LNCaP clone FGC (cell line): ENCODE measurements around the gene CNOT6.

Source experiments
- DNase-seq: peaks from one replicate; pipeline ENCODE4 v3.0.0-alpha.2; 2011; ENCODE audit warnings: low read depth
- H3K4me3 ChIP-seq: 2 replicates; pipeline ENCODE4 v1.5.1; 2011; ENCODE audit warnings: mild to moderate bottlenecking, low read depth, low read length, control low read depth
- CTCF ChIP-seq: IDR thresholded peaks from 2 replicates; pipeline ENCODE4 v1.5.1; 2012; ENCODE audit warnings: mild to moderate bottlenecking; ENCODE audit not compliant: control insufficient read depth, insufficient read depth; ENCODE audit errors: extremely low read depth

The CNOT6 gene

GRCh38 chr5:180590543-180591310 lies 96.5 kb downstream of the CNOT6 start:
- H3K4me3 ChIP-seq = no peak overlapping the region
- DNase-seq = no peak
- no peak for TF ChIP-seq CTCF

GRCh38 chr5:180591311-180591887 lies 97.2 kb downstream of the CNOT6 start, which contains the start of gene SCGB3A1:
Gene SCGB3A1, minus strand, starts transcription at chr5:180591499. Its CDS starts 37 bp downstream, at chr5:180591462.
- no peak within 1 kb of the TSS for H3K4me3 ChIP-seq
- no peak for TF ChIP-seq CTCF
- no peak for DNase-seq

DNA sequence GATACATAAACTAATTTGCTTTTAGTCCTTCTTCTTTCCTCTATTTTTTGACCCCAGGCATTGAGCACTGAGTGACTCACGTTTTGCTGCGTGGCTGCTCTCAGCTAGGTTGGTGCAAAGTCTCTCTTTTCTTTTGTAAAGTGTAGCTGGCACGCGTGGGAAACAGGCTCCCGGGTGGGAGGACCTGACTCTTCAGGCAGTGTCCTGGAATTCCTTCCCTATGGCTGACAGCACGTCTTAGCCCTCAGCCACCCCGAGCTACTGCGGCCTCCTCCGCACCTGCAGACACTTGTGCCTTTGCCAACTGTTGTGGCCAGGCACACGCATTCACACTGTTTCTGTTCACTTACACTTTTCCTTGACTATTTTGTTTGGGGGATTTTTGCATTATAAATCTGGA lies 98.0 kb downstream of the CNOT6 start:
- TF ChIP-seq CTCF = no peak
- no peak overlapping the region for H3K4me3 ChIP-seq
- DNase-seq = no peak

DNA sequence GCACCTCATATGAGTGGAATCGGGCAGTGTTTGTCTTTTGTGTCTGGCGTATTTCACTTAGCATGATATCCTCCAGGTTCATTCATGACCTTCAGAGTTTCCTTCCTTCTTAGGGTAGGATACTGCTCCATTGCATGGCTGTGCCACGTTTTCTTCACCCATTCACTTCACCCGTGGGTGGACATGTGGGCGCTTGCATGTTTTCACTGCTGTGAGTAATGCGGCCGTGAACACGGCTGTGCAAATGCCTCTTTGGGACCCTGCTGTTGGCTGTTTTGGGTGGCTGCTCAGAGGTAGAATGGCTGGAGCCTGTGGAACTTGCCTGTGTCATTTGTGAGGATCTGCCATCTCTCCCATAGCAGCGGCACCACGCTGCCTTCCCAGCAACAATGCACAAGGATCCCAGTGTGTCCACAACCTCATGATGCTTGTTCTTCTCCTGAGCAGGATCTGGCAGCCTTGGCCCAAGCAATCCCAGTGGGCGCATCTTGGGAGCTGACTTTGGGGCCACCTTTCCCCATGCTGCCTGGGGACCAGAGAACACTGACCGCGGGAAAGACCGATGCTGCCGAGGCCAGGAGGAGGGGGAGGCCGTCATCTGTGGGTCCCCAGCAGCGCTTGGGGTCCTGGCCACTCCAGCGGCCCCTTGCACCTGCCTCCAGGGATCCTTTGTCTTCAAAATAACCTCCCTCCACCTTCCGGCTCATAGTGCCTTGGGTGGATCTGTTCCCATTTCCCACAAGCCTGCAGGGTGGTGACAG lies 99.4 kb downstream of the CNOT6 start:
- no peak for DNase-seq
- no peak overlapping the region for H3K4me3 ChIP-seq
- no peak for TF ChIP-seq CTCF

DNA sequence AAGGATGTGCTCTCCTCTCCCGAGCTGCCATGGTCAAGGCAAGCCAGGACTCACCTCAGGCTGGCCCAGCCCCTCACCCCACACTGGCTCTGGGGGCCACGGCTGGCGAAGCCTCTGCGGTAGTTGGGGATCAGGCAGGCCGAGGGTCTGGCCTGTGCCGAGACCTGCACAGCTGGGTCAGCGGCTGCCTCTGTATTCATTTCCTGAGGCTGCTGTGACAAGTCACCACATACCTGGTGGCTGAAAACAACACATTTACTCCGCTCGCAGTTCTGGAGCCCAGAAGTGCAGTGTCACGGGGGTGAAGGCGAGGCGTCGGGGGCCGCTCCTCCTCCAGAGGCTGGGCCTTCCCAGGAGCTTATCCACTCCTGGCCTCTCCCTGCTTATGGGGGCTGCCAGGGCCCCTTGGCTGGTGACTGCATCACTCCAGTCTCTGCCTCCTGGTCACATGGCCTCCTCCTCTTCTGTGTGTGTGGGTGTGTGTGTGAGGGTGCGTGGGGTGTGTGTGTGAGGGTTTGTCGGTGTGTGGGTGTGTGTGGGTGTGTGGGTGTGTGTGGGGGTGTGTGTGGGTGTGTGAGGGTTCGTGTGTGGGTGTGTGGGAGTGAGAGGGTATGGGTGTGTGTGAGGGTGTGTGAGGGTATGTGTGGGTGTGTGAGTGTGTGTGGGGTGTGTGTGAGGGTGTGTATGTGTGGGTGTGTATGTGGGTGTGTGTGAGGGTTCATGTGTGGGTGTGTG lies 100.3 kb downstream of the CNOT6 start:
- TF ChIP-seq CTCF = no peak
- no peak for DNase-seq
- no peak overlapping the region for H3K4me3 ChIP-seq

DNA sequence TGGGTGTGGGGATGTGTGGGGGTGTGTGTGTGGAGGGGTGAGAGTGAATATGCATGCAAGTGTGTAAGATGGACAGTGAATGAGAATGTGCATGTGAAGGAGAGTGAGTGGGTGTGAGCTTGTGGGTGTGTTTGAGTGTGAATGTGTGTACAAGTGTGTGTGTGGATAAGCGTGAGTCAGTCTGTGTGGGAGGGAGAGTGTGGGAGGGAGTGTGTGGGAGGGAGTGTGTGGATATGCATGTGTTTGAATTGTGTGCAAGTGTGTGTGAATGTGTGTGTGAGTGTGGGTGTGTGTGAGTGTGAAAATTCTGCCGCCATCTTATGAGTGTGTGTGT lies 100.8 kb downstream of the CNOT6 start:
- H3K4me3 ChIP-seq = no peak overlapping the region
- TF ChIP-seq CTCF = no peak
- no peak for DNase-seq
